Thyroid gland (tissue), 4 donors: ENCODE results near the gene ASPHD1. TPM values are rescaled to one million over a fixed set of nuclear protein-coding genes. Genes with fewer than 3 reads are reported as not detected.

ENCODE experiments used
- DNase-seq, 2 donors: peaks; one replicate each; pipeline ENCODE4 v3.0.0-alpha.2; 2019
- H3K27ac ChIP-seq, 3 donors: fragments of 200-600 bp; sonication (generic); 1 replicate in 2 of 3; 2 replicates in 1 of 3; pipeline ENCODE4 v1.5.1; 2016 to 2019; ENCODE audit warnings: mild to moderate bottlenecking in 1 of 3, moderate library complexity in 1 of 3
- H3K27me3 ChIP-seq: fragments of 200-600 bp; sonication (generic); one replicate; pipeline ENCODE4 v1.5.1; 2019
- H3K36me3 ChIP-seq, 2 donors: fragments of 200-600 bp; sonication (generic); one replicate each; pipeline ENCODE4 v1.5.1; 2016 to 2019
- H3K4me1 ChIP-seq, 2 donors: fragments of 200-600 bp; sonication (generic); one replicate each; pipeline ENCODE4 v1.5.1; 2017 to 2019
- H3K4me3 ChIP-seq, 3 donors: fragments of 200-600 bp; sonication (generic); replicated peaks in 1 of 3; 1 replicate in 2 of 3; 2 replicates in 1 of 3; pipeline ENCODE4 v1.5.1; 2016; ENCODE audit warnings: mild to moderate bottlenecking in 1 of 3
- H3K9me3 ChIP-seq: fragments of 200-600 bp; sonication (generic); one replicate; pipeline ENCODE4 v1.5.1; 2017
- POLR2A ChIP-seq, 2 donors: fragments of 450-650 bp; IDR thresholded peaks; one replicate each; pipeline ENCODE4 v1.6.1; 2017; ENCODE audit warnings: antibody characterized with exemption in 2 of 2, mild to moderate bottlenecking in 2 of 2, moderate library complexity in 1 of 2
- WGBS, 2 donors: methylation state at CpG; one replicate each; pipeline ENCODE4 v1.1.5; 2017; 5-methylcytosine and 5-hydroxymethylcytosine counted together
- intact Hi-C: fragments of 100-400 bp; cut with DNase I; formaldehyde crosslinking; loops from one replicate; pipeline ENCODE4 v1.15.1; 2023
- total RNA-seq, 4 donors: library from RNA; depleted of rRNA; stranded (reverse); fragments of >200 nt; gene quantifications; one replicate each; pipeline ENCODE4 v1.2.3, GENCODE V29; 2016
- TF ChIP-seq, protein P1 (sequence below), 6 experiments: fragments of 200-600 bp in 3 of 6; fragments of 450-650 bp in 3 of 6; sonication (generic) in 3 of 6; IDR thresholded peaks; one replicate each; pipeline ENCODE4 v1.5.1; 2016 to 2019; ENCODE audit warnings: antibody characterized with exemption in 6 of 6, mild to moderate bottlenecking in 2 of 6, inconsistent platforms in 1 of 6, moderate library complexity in 1 of 6

Gene ASPHD1
- total RNA-seq, 4 donors from 2014 or later: not detected

DNA sequence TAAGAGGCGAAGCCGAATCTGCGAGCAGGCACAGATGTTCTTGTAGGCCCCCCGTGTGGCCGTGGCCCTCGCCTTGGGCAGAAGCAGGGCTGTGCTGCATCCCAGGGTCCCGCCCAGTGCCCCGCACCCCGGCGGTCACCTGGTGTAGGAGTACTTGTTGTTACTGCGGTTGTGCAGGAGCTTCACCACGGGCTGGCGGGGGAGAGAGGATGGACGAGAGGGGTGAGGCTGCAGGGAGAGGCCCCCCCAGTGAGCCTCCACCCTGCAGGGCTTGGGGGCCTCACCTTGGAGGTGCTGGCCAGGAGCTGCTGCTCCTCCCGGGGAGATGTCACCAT, 11.4 kb downstream of the ASPHD1 start:
- Histone ChIP-seq H3K4me1 (no peaks in the 10 kb centered on the region), H3K27me3 (no peaks in the 10 kb centered on the region), H3K36me3 (no peaks in the 10 kb centered on the region), H3K4me3 (no peak overlapping the region), H3K9me3 (no peaks in the 10 kb centered on the region), H3K27ac (no peak overlapping the region)
- WGBS, 2 donors: 81 to 82% methylated on average over 8 to 12 of the region's 15 CpGs
- no peak for DNase-seq
- intact Hi-C loops: no loop called here
- TF ChIP-seq POLR2A (IDR thresholded peaks at IDR 0.05): no peak
- TF ChIP-seq, protein P1, sequence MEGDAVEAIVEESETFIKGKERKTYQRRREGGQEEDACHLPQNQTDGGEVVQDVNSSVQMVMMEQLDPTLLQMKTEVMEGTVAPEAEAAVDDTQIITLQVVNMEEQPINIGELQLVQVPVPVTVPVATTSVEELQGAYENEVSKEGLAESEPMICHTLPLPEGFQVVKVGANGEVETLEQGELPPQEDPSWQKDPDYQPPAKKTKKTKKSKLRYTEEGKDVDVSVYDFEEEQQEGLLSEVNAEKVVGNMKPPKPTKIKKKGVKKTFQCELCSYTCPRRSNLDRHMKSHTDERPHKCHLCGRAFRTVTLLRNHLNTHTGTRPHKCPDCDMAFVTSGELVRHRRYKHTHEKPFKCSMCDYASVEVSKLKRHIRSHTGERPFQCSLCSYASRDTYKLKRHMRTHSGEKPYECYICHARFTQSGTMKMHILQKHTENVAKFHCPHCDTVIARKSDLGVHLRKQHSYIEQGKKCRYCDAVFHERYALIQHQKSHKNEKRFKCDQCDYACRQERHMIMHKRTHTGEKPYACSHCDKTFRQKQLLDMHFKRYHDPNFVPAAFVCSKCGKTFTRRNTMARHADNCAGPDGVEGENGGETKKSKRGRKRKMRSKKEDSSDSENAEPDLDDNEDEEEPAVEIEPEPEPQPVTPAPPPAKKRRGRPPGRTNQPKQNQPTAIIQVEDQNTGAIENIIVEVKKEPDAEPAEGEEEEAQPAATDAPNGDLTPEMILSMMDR (IDR thresholded peaks at IDR 0.05): no peak

DNA sequence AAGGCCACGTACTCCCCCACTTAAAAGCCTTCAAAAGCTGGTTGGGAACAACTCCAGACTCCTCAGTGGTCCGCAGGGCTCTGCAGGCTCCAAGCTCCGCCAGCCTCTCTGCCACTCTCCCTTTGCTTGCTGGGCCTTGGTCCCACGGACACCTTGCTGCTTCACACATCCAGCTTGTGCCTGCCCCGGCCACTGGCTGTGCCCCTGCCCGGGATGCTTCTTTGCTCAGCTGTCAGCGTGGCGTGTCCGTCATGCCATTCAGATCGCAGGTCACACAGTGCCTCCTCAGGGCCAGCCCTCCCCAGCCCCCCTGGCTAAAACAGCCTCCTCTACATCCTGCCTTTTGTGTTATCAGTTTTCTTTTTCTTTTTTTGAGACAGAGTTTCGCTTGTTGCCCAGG, 11.8 kb downstream of the ASPHD1 start:
- intact Hi-C loops: no loop called here
- H3K4me1 ChIP-seq: no peaks in the 10 kb centered on the region
- TF ChIP-seq, protein P1 (IDR thresholded peaks at IDR 0.05): no peak
- no peak for TF ChIP-seq POLR2A (IDR thresholded peaks at IDR 0.05)
- DNase-seq: no peak
- H3K27me3 ChIP-seq: no peaks in the 10 kb centered on the region
- H3K9me3 ChIP-seq: no peaks in the 10 kb centered on the region
- 72 to 77% methylated on average over 11 of the region's 11 CpGs for WGBS, 2 donors
- H3K4me3 ChIP-seq: no peak overlapping the region
- H3K27ac ChIP-seq: no peak overlapping the region
- no peaks in the 10 kb centered on the region for H3K36me3 ChIP-seq

DNA sequence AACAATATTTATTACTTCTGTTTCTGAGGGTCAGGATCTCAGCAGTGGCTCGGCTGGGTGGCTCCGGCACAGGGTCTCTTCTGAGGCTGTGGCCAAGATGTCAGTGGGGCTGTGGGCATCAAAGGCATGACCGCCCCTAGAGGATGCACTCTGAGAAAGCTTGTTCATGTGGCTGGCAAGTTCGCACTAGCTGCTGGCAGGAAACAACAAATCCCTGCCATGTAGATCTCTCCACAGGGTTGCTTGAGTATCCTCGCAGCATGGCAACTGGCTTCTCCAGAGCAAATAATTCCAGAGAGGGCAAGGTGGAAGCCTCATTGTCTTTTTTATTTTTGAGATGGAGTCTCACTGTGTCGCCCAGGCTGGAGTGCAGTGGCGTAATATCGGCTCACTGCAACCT, 13.2 kb downstream of the ASPHD1 start:
- Histone ChIP-seq H3K4me1 (no peaks in the 10 kb centered on the region), H3K36me3 (no peaks in the 10 kb centered on the region), H3K9me3 (no peaks in the 10 kb centered on the region), H3K4me3 (no peak overlapping the region), H3K27me3 (no peaks in the 10 kb centered on the region), H3K27ac (no peak overlapping the region)
- TF ChIP-seq, protein P1 (IDR thresholded peaks at IDR 0.05): no peak
- no peak for TF ChIP-seq POLR2A (IDR thresholded peaks at IDR 0.05)
- intact Hi-C loops: no loop called here
- WGBS, 2 donors: 92 to 98% methylated on average over 8 of the region's 8 CpGs
- DNase-seq: no peak

DNA sequence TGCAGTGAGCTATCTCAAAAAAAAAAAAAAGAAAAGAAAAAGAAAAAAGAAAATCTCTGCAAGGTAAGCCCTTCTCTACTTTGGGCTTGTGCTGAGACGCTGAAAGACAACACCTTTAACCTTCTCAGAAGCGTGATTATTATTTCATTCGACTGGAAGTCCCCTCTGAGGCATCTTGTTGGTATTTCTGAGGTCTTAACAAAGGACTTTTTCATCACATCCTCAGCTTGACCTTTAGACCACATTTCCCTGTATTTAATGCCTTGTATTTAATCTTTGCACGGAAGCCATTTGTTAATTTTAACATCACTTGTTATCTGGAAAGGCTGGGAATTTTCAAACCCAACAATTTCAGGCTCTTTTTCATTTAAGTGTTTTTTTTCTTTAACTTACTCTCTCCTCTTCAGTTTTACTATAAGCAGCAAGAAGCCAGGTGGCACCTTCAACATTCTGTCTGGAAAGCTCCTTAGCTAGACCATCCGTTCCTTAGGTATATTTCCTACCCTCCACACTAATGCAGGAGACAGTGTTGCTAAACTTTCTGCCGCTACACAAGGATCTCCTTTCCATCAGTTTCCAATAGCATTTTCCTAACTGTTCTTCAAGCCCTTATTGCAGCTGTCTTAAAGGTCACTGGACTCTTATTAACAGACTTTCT, 15.4 kb downstream of the ASPHD1 start:
- Histone ChIP-seq H3K4me3 (no peak overlapping the region), H3K9me3 (no peaks in the 10 kb centered on the region), H3K36me3 (peaks cover 6 to 9% of the 10 kb centered on the region in 2 donors), H3K27ac (no peak overlapping the region), H3K27me3 (no peaks in the 10 kb centered on the region), H3K4me1 (no peaks in the 10 kb centered on the region)
- TF ChIP-seq, protein P1 (IDR thresholded peaks at IDR 0.05): no peak
- TF ChIP-seq POLR2A (IDR thresholded peaks at IDR 0.05): no peak
- WGBS, 2 donors: 88 to 90% methylated on average over 6 of the region's 6 CpGs
- DNase-seq: no peak
- intact Hi-C loops: no loop called here

DNA sequence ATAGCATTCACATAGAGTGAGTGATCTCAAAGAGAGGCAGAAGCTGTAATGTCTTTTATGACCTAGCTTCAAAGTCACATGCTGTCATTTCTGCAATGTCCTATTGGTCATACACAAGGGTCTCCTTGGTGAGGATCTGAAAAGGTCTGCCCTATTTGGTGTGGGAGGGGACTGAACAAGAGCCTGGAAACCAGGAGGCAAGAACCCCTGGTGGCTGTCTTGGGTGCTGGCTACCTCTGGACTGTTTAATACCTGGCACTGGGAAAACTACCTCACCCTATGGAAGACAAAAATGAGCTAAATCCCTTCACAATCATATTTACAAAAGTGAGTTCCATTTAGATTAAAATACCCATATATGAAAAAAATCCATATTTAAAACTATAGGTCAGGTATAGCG, 16.7 kb downstream of the ASPHD1 start:
- no peak for DNase-seq
- WGBS, 2 donors: 90 to 97% methylated on average over 1 of the region's 1 CpG
- peaks cover 6 to 19% of the 10 kb centered on the region in 2 donors for H3K36me3 ChIP-seq
- no peaks in the 10 kb centered on the region for H3K4me1 ChIP-seq
- no peak overlapping the region for H3K27ac ChIP-seq
- no peaks in the 10 kb centered on the region for H3K27me3 ChIP-seq
- no peak for TF ChIP-seq POLR2A (IDR thresholded peaks at IDR 0.05)
- TF ChIP-seq, protein P1 (IDR thresholded peaks at IDR 0.05): no peak
- H3K9me3 ChIP-seq: no peaks in the 10 kb centered on the region
- H3K4me3 ChIP-seq: no peak overlapping the region
- intact Hi-C loops: no loop called here
